Brain microvascular endothelial cell (primary cell): ENCODE measurements around the gene C16orf89.

Experiments used
- DNase-seq: peaks from one replicate; pipeline ENCODE4 v3.0.0-alpha.2; 2020
- H3K27ac ChIP-seq: fragments of 250-450 bp; sonication (Bioruptor Pico); 2 replicates; pipeline ENCODE4 v1.5.1; 2020; ENCODE audit warnings: mild to moderate bottlenecking, moderate library complexity
- H3K27me3 ChIP-seq: fragments of 250-450 bp; sonication (Bioruptor Pico); replicated peaks from 2 replicates; pipeline ENCODE4 v1.5.1; 2020; ENCODE audit warnings: mild to moderate bottlenecking
- H3K36me3 ChIP-seq: fragments of 250-450 bp; sonication (Bioruptor Pico); replicated peaks from 2 replicates; pipeline ENCODE4 v1.5.1; 2020; ENCODE audit warnings: mild to moderate bottlenecking
- H3K4me3 ChIP-seq: 2 replicates; pipeline ENCODE4 v1.5.1; 2011; ENCODE audit warnings: low read depth, mild to moderate bottlenecking, control low read depth, low read length, moderate library complexity
- in situ Hi-C: cut with HindIII; loops from 2 replicates; pipeline ENCODE4 v1.10.0; 2017; ENCODE audit warnings: low sequenced_read_pairs, low pct_ligation_motif_present
- TF ChIP-seq, protein P1 (sequence below): IDR thresholded peaks from 2 replicates; pipeline ENCODE4 v1.5.1; 2011; ENCODE audit warnings: low read depth, mild to moderate bottlenecking, moderate library complexity, low read length, control low read depth, inconsistent platforms; ENCODE audit errors: missing control alignments

Gene C16orf89

GRCh38 chr16:5005916-5006315 lies 59.8 kb downstream of the C16orf89 start:
- Histone ChIP-seq H3K4me3 (no peak overlapping the region), H3K27me3 (no peaks in the 10 kb centered on the region), H3K27ac (no peak overlapping the region), H3K36me3 (no peaks in the 10 kb centered on the region)
- in situ Hi-C loops, result no loop called here
- DNase-seq, result no peak
- TF ChIP-seq, protein P1, sequence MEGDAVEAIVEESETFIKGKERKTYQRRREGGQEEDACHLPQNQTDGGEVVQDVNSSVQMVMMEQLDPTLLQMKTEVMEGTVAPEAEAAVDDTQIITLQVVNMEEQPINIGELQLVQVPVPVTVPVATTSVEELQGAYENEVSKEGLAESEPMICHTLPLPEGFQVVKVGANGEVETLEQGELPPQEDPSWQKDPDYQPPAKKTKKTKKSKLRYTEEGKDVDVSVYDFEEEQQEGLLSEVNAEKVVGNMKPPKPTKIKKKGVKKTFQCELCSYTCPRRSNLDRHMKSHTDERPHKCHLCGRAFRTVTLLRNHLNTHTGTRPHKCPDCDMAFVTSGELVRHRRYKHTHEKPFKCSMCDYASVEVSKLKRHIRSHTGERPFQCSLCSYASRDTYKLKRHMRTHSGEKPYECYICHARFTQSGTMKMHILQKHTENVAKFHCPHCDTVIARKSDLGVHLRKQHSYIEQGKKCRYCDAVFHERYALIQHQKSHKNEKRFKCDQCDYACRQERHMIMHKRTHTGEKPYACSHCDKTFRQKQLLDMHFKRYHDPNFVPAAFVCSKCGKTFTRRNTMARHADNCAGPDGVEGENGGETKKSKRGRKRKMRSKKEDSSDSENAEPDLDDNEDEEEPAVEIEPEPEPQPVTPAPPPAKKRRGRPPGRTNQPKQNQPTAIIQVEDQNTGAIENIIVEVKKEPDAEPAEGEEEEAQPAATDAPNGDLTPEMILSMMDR, result no peak

- TF ChIP-seq, protein P1, result no peak
- H3K4me3 ChIP-seq, result no peak overlapping the region
- no peaks in the 10 kb centered on the region for H3K36me3 ChIP-seq
- no peak for DNase-seq
- H3K27ac ChIP-seq, result no peak overlapping the region
- in situ Hi-C loops, result no loop called here
- no peaks in the 10 kb centered on the region for H3K27me3 ChIP-seq
Observed at GRCh38 chr16:5004311-5004710, 61.4 kb downstream of the C16orf89 start.

DNA sequence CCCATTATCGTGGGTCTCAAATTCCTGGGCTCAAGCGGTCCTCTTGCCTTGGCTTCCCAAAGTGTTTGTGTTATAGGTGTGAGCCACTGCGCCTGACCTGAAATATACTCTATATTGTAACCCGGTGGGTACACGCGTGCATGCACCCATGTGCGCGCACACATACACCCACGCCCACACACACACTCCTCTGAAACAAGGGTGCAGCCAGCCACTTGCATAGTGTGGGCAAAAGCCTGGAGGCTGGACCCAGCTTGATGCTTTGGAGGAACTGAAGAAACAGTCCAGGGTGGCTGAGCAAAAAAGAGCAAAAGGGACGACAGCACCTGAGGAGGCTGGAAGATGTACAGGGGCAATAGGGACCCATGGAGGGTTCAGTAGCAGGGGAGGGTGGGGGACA lies 61.9 kb downstream of the C16orf89 start:
- in situ Hi-C loops, result no loop called here
- no peak for DNase-seq
- no peak overlapping the region for H3K27ac ChIP-seq
- no peak overlapping the region for H3K4me3 ChIP-seq
- H3K36me3 ChIP-seq, result no peaks in the 10 kb centered on the region
- TF ChIP-seq, protein P1, result no peak
- H3K27me3 ChIP-seq, result no peaks in the 10 kb centered on the region

DNA sequence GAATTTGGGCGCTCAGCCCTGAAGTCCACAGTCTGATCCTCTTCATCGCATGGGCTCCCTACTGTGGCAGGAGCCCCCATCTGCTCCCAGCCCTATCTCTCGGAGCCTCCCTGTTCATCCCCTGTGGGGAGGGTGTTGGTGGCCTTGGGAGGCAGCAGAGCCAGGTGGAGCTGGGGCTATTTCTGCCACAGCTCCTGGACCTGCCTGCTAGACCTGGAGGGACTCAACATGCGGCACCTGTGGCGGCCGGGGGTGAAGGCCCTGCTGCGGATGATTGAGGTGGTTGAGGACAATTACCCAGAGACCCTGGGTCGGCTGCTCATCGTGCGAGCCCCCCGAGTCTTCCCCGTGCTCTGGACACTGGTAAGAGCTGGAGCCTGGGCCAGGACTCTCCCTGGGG lies 62.5 kb downstream of the C16orf89 start:
- no peak overlapping the region for H3K27ac ChIP-seq
- no peak overlapping the region for H3K4me3 ChIP-seq
- TF ChIP-seq, protein P1, result no peak
- in situ Hi-C loops, result no loop called here
- no peaks in the 10 kb centered on the region for H3K27me3 ChIP-seq
- H3K36me3 ChIP-seq, result no peaks in the 10 kb centered on the region
- DNase-seq, result no peak

DNA sequence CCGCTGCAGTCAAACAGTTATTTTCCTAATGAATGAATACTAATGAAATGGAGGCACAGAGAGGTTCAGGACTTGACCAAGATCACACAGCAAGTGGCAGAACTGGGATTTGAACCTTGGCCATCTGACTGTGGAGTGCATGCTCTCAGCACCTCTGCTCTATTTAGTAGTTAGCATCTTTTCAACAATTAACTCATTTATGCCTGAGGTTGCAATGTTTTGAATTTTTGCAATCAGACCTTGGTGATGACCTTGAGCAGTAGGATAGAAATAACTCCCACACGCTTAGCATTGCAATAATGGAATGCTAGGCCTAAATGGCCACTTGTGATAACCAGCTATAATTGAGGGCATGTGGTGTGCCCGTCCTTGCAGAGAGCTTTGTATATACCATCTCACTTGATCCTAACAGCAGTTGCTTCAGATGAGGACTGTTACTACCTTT lies 63.0 kb downstream of the C16orf89 start:
- TF ChIP-seq, protein P1, result no peak
- H3K27me3 ChIP-seq, result no peaks in the 10 kb centered on the region
- no peak overlapping the region for H3K4me3 ChIP-seq
- no peak for DNase-seq
- in situ Hi-C loops, result no loop called here
- no peaks in the 10 kb centered on the region for H3K36me3 ChIP-seq
- no peak overlapping the region for H3K27ac ChIP-seq

DNA sequence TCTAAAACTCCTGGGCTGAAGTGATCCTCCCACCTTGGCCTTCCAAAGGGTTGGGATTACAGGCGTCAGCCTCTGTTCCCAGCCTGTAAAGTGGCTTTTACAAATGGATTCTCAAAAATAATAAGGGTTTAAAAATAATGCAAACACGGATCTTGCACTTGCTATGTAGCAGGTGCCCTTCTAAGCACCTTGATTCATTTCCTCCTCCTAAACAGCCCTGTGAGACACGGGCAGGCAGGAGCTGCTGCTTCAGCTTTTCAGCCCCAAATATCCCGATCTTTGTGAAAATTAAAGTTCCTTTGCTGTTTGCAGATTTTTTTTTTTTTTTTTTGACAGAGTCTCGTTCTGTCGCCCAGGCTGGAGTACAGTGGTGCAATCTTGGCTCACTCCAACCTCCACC lies 63.8 kb downstream of the C16orf89 start:
- no peak for DNase-seq
- Histone ChIP-seq H3K36me3 (no peaks in the 10 kb centered on the region), H3K4me3 (no peak overlapping the region), H3K27me3 (no peaks in the 10 kb centered on the region), H3K27ac (no peak overlapping the region)
- TF ChIP-seq, protein P1, result no peak
- in situ Hi-C loops, result no loop called here
